Left renal pelvis (tissue), 4 donors: Measurements from ENCODE around the gene PRDM16. TPM values are rescaled to one million over a fixed set of nuclear protein-coding genes. Genes with fewer than 3 reads are reported as not detected.

Experiments
- DNase-seq, 4 donors: peaks; one replicate each; pipeline ENCODE4 v3.0.0-alpha.2; 2013; ENCODE audit warnings: low read depth in 4 of 4, low spot score in 3 of 4
- polyA plus RNA-seq, 4 donors: library from polyadenylated mRNA; unstranded; fragments of 120-200 nt; gene quantifications; one replicate each; pipeline ENCODE4 v1.2.1, GENCODE V29; 2013; ENCODE audit not compliant: insufficient read length in 4 of 4

Gene PRDM16
- polyA plus RNA-seq, 4 donors: 1.1 to 11.1 (median 6.8) TPM

GRCh38 chr1:3411806-3412205 lies 342.8 kb downstream of the PRDM16 start:
- DNase-seq: no peak

GRCh38 chr1:3412376-3412775 lies 343.4 kb downstream of the PRDM16 start:
- no peak for DNase-seq

- DNase-seq: no peak
These were observed 345.1 kb downstream of the PRDM16 start for GRCh38 chr1:3413975-3414710.

- no peak for DNase-seq
These were observed 346.5 kb downstream of the PRDM16 start for GRCh38 chr1:3415260-3416090.

GRCh38 chr1:3417082-3417739 lies 348.2 kb downstream of the PRDM16 start:
- no peak for DNase-seq

GRCh38 chr1:3417934-3418333 lies 348.9 kb downstream of the PRDM16 start:
- no peak for DNase-seq

- DNase-seq: no peak
These were observed 349.6 kb downstream of the PRDM16 start for GRCh38 chr1:3418600-3418999.

GRCh38 chr1:3419415-3420204 lies 350.6 kb downstream of the PRDM16 start:
- no peak for DNase-seq

GRCh38 chr1:3420218-3420951 lies 351.4 kb downstream of the PRDM16 start:
- no peak for DNase-seq

GRCh38 chr1:3422638-3423037 lies 353.6 kb downstream of the PRDM16 start:
- no peak for DNase-seq

- no peak for DNase-seq
These were observed 354.3 kb downstream of the PRDM16 start for GRCh38 chr1:3423245-3423829.

GRCh38 chr1:3423896-3424611 lies 355.1 kb downstream of the PRDM16 start:
- no peak for DNase-seq

- DNase-seq: no peak
These were observed 356.6 kb downstream of the PRDM16 start for GRCh38 chr1:3425486-3426215.

- DNase-seq: no peak
These were observed 358.0 kb downstream of the PRDM16 start for GRCh38 chr1:3426956-3427535.

- no peak for DNase-seq
These were observed 359.0 kb downstream of the PRDM16 start for GRCh38 chr1:3427711-3428704.

GRCh38 chr1:3428899-3429298 lies 359.9 kb downstream of the PRDM16 start:
- no peak for DNase-seq

GRCh38 chr1:3429320-3429719 lies 360.3 kb downstream of the PRDM16 start:
- DNase-seq: no peak
